ENCODE data around the gene DUSP22.

DNA sequence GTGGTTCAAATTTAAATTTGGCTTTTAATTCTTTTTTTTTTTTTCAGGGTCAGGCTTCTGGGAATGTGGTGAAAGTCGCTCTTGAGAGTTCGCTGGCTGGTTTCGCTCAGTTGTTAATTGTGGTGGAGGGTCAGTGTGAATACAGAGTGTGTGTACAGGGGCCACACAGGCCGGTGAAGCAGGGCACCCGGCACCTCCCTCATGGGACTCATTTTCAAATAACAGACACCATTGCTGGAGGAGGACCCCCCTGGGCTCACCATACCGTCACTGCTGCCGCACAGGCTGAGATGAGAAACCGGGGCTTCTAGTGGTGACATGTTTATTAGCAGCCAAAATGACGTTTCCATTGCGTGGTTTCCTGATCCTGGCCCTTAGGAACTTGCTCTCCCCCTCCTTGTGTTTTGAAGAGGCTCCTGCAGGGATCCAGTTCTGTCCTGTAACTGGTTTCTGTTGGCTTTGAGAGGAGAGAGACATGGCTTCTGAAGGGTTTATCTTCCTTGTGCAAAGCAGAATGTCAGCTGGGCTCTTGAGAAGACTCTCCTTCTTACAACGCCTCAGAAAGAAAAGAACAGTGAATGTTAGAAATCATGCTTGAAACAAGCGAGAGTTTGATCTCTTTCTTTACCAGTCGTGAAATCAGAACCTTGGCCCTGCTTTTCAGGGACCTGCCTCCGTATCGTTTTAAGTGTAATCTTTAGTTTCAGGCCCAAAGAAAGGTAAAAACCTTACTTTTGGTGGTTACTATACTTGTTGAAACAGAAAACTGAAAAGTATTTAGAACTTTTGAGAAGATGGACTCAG lies 37.8 kb downstream of the DUSP22 start:
- TF ChIP-seq POLR2A (IDR thresholded peaks at IDR 0.05) (no peak), POLR2AphosphoS5 (IDR thresholded peaks at IDR 0.05) (no peak)
- TF ChIP-seq, protein P1, sequence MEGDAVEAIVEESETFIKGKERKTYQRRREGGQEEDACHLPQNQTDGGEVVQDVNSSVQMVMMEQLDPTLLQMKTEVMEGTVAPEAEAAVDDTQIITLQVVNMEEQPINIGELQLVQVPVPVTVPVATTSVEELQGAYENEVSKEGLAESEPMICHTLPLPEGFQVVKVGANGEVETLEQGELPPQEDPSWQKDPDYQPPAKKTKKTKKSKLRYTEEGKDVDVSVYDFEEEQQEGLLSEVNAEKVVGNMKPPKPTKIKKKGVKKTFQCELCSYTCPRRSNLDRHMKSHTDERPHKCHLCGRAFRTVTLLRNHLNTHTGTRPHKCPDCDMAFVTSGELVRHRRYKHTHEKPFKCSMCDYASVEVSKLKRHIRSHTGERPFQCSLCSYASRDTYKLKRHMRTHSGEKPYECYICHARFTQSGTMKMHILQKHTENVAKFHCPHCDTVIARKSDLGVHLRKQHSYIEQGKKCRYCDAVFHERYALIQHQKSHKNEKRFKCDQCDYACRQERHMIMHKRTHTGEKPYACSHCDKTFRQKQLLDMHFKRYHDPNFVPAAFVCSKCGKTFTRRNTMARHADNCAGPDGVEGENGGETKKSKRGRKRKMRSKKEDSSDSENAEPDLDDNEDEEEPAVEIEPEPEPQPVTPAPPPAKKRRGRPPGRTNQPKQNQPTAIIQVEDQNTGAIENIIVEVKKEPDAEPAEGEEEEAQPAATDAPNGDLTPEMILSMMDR (IDR thresholded peaks at IDR 0.05), result no peak

All from suprapubic skin (tissue), 4 donors.